GM21515 (cell line): ENCODE data around the gene SUN3.

Source experiments
- ATAC-seq: cut with Tn5 transposase; IDR thresholded peaks from one replicate; pipeline ENCODE4 v1.9.1; 2021; ENCODE audit not compliant: unreplicated experiment

Gene SUN3, protein sequence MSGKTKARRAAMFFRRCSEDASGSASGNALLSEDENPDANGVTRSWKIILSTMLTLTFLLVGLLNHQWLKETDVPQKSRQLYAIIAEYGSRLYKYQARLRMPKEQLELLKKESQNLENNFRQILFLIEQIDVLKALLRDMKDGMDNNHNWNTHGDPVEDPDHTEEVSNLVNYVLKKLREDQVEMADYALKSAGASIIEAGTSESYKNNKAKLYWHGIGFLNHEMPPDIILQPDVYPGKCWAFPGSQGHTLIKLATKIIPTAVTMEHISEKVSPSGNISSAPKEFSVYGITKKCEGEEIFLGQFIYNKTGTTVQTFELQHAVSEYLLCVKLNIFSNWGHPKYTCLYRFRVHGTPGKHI

DNA sequence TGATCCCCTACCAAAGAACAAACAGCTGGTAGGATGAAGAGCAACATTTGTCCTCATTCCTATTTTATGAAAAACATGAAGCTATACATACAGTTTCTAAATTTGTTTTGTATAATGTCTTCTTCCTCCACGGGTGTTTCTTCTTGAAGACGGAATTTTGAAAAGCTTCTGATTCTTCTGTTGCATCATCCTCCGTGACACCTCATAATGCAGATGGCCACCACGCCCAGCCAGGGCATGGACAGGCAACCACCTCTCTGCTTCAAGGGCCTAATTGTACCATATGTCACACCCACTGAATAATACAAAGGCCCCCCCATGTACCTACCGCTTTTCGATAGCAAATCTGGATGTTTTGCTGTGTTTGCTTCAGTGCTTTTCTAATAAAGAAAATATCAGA, at the start of gene SUN3:
Gene SUN3 (minus strand): TSS at position 170 of the 400 bp plus-strand sequence. CDS start 169 bp downstream, at position 1.
- no peak for ATAC-seq

DNA sequence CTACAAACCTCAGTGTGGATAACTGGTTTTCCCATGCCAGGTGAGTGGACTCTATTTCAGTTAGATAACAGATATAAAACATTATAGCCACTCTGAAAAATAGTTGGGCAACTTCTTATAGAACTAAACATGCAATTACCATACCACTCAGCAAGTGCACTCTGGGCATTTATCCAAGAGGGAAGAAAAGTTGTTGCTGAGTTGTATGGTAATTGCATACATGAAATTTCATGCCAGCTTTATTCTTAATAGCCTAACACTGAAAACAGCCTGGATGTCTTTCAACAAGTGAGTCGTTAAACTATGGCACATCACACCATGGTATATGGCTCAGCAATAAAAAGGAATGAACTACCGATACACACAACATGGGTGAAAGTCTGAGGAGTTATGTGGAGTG, 49.6 kb upstream of the SUN3 start:
- no peak for ATAC-seq

DNA sequence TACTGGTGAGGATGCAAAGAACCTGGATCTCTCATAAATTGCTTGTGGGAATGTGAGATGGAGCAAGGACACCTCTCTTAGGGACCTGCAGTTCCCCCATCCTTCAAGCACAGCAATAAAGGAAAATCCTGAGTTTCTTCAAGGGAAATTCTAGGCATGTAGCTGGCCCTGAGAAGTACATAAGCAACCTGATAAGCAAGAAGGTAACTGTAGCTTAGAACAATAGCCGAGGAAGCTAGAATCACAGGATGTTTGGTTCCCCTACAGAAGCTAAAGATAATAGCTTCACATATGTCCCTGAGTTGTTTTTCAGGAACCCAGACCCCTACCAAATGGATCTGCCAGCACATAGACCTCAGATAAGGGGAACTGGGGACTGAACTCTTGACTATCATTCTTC, 48.5 kb upstream of the SUN3 start:
- no peak for ATAC-seq

DNA sequence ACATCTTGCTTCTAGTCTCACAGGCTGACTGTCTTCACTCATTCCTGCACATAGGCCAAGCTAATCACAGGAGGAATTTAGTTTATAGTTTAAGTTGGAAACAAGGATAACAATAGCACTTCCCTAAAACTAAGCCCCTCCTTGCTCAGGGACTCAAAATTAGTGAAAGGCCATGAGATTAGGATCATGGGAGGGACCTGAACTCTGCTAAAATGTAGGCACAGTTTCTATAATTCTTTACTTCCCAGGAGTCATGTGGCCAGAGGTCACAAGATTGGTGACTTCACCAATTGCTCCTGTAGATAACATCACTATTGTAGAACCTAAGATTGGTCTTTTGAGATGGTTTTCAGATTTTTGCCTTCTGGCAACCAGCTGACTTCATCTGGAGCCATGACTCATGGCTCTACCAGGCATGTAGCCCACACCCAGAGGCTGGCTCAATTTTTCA, 45.3 kb upstream of the SUN3 start:
- no peak for ATAC-seq

DNA sequence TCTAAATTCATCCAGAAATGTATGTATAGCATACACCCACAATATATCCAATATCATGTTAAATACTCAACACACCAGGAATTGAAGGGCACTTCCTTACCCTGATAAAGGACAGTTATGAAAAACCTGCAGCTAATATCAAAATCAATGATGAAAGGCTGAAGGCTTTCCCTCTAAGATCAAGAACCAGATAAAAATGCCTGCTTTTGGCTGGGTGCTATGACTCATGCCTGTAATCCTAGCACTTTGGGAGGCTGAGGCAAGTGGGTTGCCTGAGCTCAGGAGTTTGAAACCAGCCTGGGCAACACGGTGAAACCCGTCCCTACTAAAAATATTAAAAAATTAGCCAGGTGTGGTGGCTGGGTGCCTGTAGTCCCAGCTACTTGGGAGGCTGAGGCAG, 38.6 kb upstream of the SUN3 start:
- no peak for ATAC-seq

DNA sequence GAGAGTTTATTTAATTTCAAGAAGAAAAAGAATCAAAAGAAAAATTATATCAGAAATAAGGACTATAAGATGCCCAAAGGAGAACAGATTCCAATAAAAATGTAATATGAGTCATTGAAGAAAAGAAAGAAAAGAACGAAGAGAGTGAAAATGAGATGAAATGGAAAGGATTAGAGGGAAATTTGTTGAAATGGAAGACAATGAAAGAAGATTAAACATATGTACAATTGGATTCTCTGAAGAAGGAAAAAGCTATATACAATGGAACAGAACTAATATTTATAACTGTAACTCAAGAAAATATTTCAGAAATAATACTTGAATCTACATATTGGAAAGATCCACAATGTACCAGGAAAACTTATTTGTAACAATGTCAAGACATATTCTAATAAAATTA, 35.1 kb upstream of the SUN3 start:
- ATAC-seq = no peak

DNA sequence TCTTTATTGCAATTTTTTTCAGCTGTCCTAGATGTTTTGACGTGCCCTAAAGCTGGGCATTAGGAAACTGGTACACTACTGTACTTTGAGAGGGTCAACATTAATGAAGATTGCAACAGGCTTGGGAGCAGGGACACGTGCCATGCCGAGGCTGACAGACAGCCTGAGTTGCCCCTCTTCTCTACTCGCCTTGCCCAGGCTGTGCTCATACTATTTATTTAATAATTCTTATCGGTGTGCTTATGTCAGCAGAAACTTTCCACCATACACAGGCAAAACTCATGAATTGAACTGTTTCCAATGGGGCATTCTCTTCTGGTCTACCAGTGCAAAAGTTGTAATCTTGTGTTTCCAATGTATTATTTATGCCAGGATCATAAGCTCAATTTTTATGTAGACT, 30.8 kb upstream of the SUN3 start:
- ATAC-seq = no peak

DNA sequence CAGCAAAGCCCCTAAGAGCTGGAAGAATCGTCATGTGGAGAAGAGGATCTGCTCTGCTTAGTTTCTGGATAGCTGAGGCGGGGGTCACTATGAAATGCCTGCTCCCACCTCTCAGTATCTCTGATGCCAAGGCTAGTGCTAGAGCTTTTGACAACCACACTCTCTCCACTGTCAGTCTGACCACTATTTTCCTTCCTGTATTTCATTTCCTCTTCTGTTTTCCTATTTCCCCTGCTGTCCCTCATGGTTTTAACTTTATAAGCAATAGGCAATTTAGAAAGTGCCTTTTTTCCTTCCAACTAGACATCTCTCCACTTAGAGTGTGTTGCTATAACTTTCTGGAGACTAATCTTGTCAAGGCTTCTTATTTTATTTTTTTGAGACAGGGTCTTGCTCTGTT, 30.1 kb upstream of the SUN3 start:
- ATAC-seq = no peak

DNA sequence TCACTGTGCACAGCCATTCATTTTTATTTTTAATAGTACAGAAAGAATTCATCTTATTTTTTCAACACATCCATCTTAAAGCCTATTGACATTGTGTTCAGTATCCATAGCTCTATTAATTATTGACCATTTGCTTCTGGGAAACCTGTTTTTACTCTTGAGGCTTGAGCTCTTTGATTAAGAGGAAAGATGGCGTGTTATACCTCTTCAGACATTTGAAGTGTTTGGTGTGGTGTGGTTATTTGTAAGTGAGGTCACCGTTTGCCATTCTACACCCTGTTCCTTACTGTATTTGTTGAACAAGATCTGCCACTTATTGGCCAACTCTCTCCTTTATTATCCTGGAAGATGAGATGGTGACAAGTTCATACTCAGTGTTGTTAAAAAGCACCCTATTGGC, 24.8 kb upstream of the SUN3 start:
- ATAC-seq = no peak

DNA sequence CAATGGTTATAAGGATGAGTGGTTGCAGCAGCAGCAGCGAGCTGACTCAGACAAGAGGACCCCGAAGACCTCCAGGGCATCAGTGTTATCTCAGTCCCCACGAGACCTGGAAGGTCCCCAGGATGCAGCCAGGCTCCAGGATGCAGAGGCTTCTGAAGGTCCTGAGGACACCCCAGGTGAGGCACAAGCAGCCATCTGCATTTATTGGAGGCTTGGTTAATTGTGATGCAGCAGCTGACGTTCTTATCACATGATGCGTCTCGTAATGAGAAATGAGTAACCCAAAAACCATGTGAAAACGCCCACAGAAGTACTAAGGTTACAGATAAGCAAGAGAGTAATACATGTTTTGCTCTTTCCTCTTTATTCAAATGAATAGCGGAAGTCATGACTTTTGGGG, 23.8 kb upstream of the SUN3 start:
- peak; percentile 84 for ATAC-seq

DNA sequence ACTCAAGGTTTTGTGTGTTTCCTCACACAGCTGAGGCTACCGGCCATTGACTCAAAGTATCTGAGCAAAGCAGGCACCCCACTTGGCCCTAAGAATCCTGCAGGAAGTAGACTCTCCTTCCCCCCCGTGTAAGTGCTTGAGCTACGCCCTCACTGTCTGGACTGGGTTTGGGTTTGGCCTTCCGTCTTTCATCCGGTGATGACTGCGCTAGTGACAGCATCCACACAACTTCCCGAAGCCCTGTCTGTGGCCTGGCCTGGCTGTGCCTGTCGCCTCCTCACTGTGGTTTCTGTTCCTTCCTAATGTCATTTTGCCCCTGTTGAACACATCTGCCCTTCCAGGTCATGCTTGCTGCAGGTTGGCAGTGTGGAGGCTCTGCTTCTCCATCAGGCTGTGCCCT, 20.9 kb upstream of the SUN3 start:
- ATAC-seq = no peak

DNA sequence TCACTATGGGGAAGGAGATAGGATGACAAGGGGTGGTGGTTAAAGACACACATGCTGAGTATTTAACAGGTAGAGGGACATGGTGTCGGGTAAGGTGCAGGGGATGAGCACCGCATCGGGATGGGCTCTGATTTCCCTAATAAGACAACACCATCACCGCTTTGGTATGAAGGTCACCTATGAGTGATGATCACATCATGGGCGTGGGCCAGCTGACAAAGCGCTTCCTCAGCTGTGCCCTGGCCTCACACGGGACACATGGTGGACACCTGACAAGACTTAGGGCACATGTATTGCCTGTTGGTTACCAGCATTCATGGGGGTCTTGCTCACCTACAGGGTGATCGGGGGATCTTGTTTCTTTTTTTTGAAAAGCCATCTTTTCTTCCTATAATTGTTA, 19.2 kb upstream of the SUN3 start:
- no peak for ATAC-seq

DNA sequence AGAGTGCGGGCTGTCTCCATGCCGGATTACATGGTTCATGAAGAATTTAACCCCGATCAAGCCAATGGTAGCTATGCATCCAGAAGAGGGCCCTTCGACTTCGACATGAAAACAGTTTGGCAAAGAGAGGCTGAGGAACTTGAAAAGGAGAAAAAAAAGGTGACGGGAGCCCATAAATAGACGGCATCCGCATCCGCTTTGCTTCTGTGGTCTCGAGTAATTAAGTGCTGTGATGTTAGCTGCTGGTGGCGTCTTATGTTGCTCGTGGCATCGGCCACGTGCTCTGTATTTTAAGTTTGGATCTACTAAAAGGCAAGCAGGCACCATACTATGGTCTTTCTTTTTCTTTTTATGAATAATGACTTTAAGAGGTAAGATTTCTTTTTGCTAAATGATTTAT, 17.6 kb upstream of the SUN3 start:
- ATAC-seq = no peak

DNA sequence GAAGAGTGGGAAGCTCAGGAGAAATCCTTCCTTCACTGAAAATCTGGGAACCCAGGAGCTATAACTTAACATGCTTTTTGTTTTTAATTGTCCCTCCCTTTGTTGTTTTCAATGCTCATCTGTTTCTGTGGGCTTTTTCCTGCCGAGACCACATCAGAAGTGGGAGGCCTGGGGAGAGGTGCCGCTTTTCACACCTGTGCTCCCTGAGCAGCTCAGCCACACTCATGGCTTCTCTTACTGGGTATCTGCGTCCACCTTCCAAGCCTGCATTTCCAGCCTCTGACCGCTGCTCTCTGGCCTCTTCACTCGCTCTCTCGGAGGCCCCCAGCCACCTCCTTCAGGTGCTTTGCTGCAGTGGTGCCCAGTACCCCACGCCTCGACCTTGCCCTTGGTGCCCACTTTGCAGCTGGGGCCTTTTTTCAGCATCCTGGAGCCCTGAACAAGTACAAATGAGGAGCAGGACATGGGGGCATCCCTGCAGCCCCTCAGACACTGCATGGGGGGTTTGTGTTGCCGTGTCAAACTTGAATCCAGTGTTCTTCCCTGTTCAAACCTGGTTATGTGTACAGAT, 16.4 kb upstream of the SUN3 start:
- no peak for ATAC-seq

DNA sequence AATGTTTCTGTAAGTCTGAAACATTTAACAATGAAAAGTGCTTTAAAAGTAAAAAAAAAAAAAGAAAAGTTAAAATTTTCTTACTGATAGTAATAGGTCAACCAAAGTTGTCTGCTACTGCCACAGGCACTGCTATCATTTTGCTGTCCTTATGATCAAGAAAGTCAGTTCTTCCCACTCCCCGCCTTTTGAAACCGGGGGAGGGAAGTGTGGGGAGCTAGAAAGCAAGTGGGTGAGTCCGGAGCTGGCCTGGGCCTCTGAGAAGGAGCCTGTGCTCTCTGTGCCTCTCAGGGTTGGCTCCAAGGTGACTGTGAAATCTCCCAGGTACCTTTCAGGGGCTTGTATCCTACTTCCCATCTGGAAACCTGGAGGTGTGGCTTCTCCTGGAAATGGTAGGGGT, 13.7 kb upstream of the SUN3 start:
- ATAC-seq = no peak

DNA sequence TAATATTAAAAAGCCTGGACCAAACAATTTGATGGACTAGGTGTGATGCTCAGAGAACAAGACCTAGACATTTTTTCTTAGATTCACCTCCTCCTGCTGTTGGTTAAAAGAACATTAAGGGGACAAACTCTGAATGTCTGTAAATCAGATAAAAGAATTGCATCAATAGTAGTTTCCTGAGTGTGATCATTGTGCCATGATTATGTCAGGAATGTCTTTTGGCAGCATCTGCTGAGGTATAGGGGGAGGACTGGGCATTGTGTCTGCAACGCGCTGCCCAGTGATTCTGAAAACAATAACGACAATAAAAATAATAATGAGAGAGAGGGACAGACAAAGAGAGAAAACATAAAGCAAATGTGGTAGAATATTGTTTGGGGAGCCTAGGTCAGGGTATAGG, 13.3 kb upstream of the SUN3 start:
- ATAC-seq = no peak

DNA sequence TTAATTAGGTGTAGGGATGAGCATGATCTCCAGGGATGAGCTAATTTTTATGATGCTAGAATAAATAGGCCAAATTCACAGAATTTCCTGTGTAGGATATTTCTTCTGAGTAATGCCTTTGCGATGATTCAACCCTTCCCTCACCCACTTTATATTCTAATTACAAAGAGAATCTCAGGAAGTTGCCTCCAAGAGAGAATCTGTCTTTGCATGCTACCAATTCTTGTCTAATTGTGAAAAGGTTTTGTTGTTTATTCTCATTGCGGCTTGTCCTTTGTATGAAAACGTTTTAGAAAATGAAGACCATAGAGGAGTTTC, 12.7 kb upstream of the SUN3 start:
- no peak for ATAC-seq

DNA sequence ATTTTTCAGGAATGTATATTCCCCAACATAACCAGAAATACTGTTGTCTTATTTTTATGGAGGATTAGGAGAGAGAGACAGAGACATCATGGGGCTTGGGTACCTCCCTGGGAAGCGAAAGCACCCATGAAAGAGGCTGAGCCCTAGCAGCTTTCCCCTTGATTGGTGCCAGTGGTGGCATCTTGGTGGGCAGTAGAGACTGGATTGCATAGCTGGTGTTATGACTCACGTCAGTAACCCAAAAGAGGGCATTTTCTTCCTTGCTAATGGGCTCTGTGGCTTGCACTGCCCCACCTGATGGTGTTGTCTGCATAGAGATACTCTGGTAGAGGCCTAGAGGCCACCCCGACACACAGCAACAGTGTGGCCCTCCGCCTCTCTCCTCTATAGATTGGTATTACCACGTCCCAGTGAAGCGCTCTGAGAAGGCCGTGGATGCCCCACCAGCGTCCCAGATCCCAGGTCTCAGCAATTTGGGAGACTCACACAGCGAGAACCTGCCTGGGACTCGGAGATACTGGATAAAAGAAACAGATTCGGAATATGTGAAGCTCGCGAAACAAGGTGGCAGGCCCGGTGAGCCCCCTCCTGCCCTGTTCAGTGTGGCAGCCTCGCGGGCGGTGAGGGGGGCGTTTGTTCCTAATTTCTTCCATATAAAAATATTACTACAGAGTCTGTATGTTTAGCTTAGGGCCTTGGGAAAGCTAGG, 12.2 kb upstream of the SUN3 start:
- ATAC-seq = no peak

DNA sequence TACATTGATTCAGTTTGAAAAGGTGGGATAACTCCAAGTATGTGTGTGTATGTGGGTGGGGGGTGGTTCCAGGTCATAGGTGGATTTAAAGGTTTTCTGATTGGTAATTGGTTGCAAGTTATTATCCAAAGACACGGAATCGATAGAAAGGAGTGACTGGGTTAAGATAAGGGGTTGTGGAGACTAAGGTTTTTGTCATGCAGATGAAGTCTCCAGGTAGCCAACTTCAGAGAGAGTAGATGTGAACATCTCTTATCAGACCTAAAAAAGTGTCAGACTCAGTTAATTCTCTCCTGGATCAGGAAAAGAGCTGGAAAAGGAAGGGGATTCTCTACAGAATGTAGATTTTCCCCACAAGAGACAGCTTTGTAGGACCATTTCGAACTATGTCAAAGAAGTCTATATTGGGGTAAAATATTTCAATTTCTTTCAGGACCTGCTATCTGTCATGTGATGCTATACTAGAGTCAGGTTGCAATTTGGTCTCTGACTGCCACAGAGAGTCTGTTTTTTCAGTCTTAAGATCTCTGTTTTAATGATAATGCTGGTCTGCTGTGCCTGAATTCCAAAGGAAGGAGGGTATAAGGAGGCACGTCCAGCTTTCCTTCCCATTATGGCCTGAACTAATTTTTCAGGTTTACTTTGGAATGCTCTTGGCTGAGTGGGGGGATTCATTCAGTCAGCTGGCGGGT, 10.1 kb upstream of the SUN3 start:
- no peak for ATAC-seq

DNA sequence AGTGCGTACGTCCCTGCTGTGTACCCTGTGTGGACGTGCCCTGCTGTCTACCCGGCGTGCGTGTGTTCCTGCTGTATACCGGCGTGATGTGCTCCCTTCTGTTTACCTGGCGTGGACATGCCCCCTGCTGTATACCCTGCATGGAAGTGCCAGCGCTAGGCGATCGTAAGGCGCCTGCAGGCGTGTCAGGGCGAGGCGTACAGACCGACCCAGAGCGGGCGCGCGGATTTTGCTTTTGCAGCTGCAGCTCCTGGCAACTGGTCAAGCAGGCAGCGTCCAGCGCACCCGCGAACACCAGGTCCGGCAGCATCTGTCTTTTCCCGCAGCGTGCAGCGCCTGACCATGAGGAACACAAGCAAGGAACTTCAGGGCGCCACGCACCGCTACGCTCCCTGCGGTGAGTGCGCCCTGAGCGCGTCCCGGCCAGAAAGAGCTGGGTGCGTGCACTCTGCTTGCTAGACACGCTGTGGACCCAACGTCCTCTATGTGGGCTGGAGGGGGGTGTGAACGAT, 7.1 kb upstream of the SUN3 start:
- ATAC-seq = peak; percentile 16

DNA sequence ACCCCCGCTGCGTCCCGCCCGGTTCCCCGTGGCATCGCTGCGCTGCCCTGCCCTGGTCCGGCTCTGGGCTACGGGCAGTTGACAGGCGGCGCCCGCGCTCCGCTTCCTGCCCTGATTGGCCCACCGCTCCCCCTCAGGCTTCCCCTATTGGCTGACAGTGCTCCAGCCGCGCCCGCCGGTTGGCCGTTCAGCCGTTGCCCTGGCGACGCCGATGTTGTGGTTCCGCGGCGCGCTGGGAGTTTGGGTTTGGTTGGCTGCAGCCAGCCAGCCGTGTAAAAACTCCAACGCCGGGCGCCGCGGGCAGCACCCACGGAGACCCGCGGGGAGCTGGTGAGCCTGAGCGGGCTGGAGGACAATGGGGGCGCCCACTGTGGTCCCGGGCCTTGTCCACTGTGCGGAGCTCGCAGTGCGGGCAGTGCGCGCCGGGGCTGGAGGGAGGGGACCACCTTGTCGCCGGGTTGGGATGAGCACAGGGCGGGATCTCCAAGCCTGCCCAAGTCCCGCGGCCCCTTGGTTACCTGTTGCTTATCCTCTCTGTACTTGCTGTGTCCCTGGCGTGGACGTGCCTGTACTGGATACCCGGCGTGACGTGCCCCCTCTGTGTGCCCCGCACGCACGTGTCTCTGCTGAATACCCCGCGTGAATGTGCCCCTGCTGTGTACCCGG, 6.5 kb upstream of the SUN3 start, which contains the start of gene C7orf57:
Gene C7orf57 (plus strand): TSS at position 243 of the 666 bp plus-strand sequence. CDS start 766 bp downstream, outside the sequence.
- peak; percentile 99 for ATAC-seq
